GM04504 (cell line): Measurements from ENCODE around the gene HTRA3.
"Not testable (repeated sequence)": the region's sequence is repeated elsewhere in the genome, so short reads cannot be mapped to it uniquely, and the experiment has no call there.

Source experiments
- DNase-seq: peaks from one replicate; pipeline ENCODE4 v3.0.0-alpha.2; 2012; ENCODE audit warnings: low read depth

HTRA3 gene

GRCh38 chr4:8325291-8325973 is 55.9 kb downstream of the HTRA3 start:
- DNase-seq = no peak

- DNase-seq = no peak
These were observed 56.7 kb downstream of the HTRA3 start for GRCh38 chr4:8326206-8326605.

- no peak for DNase-seq
These were observed 58.9 kb downstream of the HTRA3 start for GRCh38 chr4:8328456-8328855.

- no peak for DNase-seq
These were observed 59.5 kb downstream of the HTRA3 start for GRCh38 chr4:8328866-8329559.

GRCh38 chr4:8329560-8329858 is 60.0 kb downstream of the HTRA3 start:
- no peak for DNase-seq

- no peak for DNase-seq
These were observed 60.6 kb downstream of the HTRA3 start for GRCh38 chr4:8329859-8330761.

GRCh38 chr4:8330821-8331574 is 61.4 kb downstream of the HTRA3 start:
- DNase-seq = no peak

- no peak for DNase-seq
These were observed 62.0 kb downstream of the HTRA3 start for GRCh38 chr4:8331575-8331955.

GRCh38 chr4:8332038-8332857 is 62.7 kb downstream of the HTRA3 start:
- DNase-seq = no peak

- DNase-seq = no peak
These were observed 63.4 kb downstream of the HTRA3 start for GRCh38 chr4:8332891-8333331.

GRCh38 chr4:8333726-8334460 is 64.3 kb downstream of the HTRA3 start:
- no peak for DNase-seq

- no peak for DNase-seq
These were observed 65.4 kb downstream of the HTRA3 start for GRCh38 chr4:8334786-8335460.

GRCh38 chr4:8335848-8336247 is 66.3 kb downstream of the HTRA3 start:
- no peak for DNase-seq

- DNase-seq = no peak
These were observed 67.0 kb downstream of the HTRA3 start for GRCh38 chr4:8336412-8337075.

- no peak for DNase-seq
These were observed 68.9 kb downstream of the HTRA3 start for GRCh38 chr4:8338351-8338961.

GRCh38 chr4:8340781-8341241 is 71.3 kb downstream of the HTRA3 start:
- no peak for DNase-seq

GRCh38 chr4:8341281-8341680 is 71.7 kb downstream of the HTRA3 start:
- not testable (repeated sequence) for DNase-seq

GRCh38 chr4:8341691-8342090 is 72.1 kb downstream of the HTRA3 start:
- no peak for DNase-seq
